Embryonic facial prominence (tissue), 1 donor: ENCODE data around the gene TRAPPC1.
"Not testable (repeated sequence)": the region's sequence is repeated elsewhere in the genome, so short reads cannot be mapped to it uniquely, and the experiment has no call there.

Experiments
- DNase-seq: peaks from one replicate; pipeline ENCODE4 v3.0.0-alpha.2; 2016; ENCODE audit errors: extremely low spot score

Gene TRAPPC1

GRCh38 chr17:7931709-7932482 is at the start of gene TRAPPC1, which contains the start of gene CNTROB:
TRAPPC1 (minus strand) TSS chr17:7931946; CDS start chr17:7931829, 117 bp downstream.
CNTROB (plus strand) TSS chr17:7932206; CDS start chr17:7933080, 874 bp downstream.
- peak; percentile 99 for DNase-seq

- no peak for DNase-seq
Measured at GRCh38 chr17:7977805-7978204, 46.1 kb upstream of the TRAPPC1 start.

GRCh38 chr17:7977039-7977438 is 45.3 kb upstream of the TRAPPC1 start:
- no peak for DNase-seq

GRCh38 chr17:7974638-7975131 is 42.9 kb upstream of the TRAPPC1 start:
- no peak for DNase-seq

- no peak for DNase-seq
Measured at GRCh38 chr17:7972131-7972785, 40.5 kb upstream of the TRAPPC1 start.

GRCh38 chr17:7971651-7972050 is 39.9 kb upstream of the TRAPPC1 start:
- DNase-seq, result no peak

GRCh38 chr17:7969433-7969832 is 37.7 kb upstream of the TRAPPC1 start:
- DNase-seq, result no peak

GRCh38 chr17:7967751-7968150 is 36.0 kb upstream of the TRAPPC1 start:
- no peak for DNase-seq

GRCh38 chr17:7961421-7961820 is 29.7 kb upstream of the TRAPPC1 start:
- DNase-seq, result no peak

GRCh38 chr17:7959503-7960253 is 27.9 kb upstream of the TRAPPC1 start:
- DNase-seq, result no peak

GRCh38 chr17:7956228-7956965 is 24.7 kb upstream of the TRAPPC1 start:
- peak; percentile 15 for DNase-seq

GRCh38 chr17:7955414-7956227 is 23.9 kb upstream of the TRAPPC1 start:
- DNase-seq, result no peak

GRCh38 chr17:7953266-7953665 is 21.5 kb upstream of the TRAPPC1 start:
- DNase-seq, result not testable (repeated sequence)

GRCh38 chr17:7951143-7951792 is 19.5 kb upstream of the TRAPPC1 start:
- DNase-seq, result no peak

- DNase-seq, result no peak
Measured at GRCh38 chr17:7950578-7950977, 18.8 kb upstream of the TRAPPC1 start.

GRCh38 chr17:7947651-7948050 is 15.9 kb upstream of the TRAPPC1 start:
- DNase-seq, result no peak

GRCh38 chr17:7946441-7946840 is 14.7 kb upstream of the TRAPPC1 start:
- no peak for DNase-seq

- no peak for DNase-seq
Measured at GRCh38 chr17:7945651-7946050, 13.9 kb upstream of the TRAPPC1 start.

GRCh38 chr17:7944326-7944725 is 12.6 kb upstream of the TRAPPC1 start:
- DNase-seq, result no peak

GRCh38 chr17:7943291-7943690 is 11.5 kb upstream of the TRAPPC1 start:
- no peak for DNase-seq
